ENCODE measurements around the gene NATD1.

NATD1 gene

DNA sequence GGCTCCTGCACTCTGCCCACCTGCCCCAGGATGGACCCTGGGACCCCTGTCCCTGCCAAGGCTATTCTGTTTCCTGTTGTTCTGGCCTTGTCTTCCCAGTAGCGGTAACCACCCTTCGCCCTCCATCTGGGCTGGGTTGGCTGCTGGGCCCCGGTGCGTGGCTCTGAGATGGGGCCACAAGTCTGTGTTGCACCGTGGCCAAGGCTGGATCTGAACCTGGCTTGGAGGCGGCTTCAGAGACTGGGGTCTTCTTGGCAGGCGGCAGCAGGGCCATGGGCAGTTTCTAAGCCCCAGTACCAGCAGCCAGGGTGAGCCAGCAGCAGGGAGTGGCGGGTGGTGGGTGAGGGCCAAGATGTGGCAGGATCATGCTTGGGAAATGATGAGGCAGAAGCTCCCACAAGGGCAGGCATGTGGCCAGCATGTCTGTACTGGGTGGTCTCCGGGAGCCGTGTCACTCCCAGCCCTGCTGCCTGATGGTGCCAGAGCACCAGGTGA is 43.9 kb upstream of the NATD1 start:
- H3K27ac ChIP-seq (ENCODE audit: low read length): no peak overlapping the region
- H3K9ac ChIP-seq (ENCODE audit: low read length): no peak overlapping the region
- no peaks in the 10 kb centered on the region for H4K20me1 ChIP-seq (ENCODE audit: insufficient read depth, low read length)
- H3K36me3 ChIP-seq (replicated peaks; ENCODE audit: low read depth, low read length): no peaks in the 10 kb centered on the region
- H3K9me3 ChIP-seq (ENCODE audit: insufficient read depth, low read length): no peaks in the 10 kb centered on the region
- H3K27me3 ChIP-seq (ENCODE audit: low read depth, low read length): no peaks in the 10 kb centered on the region
- no peak overlapping the region for H3K4me2 ChIP-seq (ENCODE audit: low read length)
- no peaks in the 10 kb centered on the region for H3K4me1 ChIP-seq (ENCODE audit: low read length)
- TF ChIP-seq EZH2phosphoT487 (IDR thresholded peaks at IDR 0.05; ENCODE audit: low read depth): no peak
- TF ChIP-seq, protein P1, sequence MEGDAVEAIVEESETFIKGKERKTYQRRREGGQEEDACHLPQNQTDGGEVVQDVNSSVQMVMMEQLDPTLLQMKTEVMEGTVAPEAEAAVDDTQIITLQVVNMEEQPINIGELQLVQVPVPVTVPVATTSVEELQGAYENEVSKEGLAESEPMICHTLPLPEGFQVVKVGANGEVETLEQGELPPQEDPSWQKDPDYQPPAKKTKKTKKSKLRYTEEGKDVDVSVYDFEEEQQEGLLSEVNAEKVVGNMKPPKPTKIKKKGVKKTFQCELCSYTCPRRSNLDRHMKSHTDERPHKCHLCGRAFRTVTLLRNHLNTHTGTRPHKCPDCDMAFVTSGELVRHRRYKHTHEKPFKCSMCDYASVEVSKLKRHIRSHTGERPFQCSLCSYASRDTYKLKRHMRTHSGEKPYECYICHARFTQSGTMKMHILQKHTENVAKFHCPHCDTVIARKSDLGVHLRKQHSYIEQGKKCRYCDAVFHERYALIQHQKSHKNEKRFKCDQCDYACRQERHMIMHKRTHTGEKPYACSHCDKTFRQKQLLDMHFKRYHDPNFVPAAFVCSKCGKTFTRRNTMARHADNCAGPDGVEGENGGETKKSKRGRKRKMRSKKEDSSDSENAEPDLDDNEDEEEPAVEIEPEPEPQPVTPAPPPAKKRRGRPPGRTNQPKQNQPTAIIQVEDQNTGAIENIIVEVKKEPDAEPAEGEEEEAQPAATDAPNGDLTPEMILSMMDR (IDR thresholded peaks at IDR 0.05; ENCODE audit: low read depth, low read length): no peak
- no peak overlapping the region for H3K4me3 ChIP-seq (ENCODE audit: low read length)
- no peaks in the 10 kb centered on the region for H3K79me2 ChIP-seq (ENCODE audit: low read length)
- no peak overlapping the region for H2AFZ ChIP-seq (ENCODE audit: low read depth, low read length)

DNA sequence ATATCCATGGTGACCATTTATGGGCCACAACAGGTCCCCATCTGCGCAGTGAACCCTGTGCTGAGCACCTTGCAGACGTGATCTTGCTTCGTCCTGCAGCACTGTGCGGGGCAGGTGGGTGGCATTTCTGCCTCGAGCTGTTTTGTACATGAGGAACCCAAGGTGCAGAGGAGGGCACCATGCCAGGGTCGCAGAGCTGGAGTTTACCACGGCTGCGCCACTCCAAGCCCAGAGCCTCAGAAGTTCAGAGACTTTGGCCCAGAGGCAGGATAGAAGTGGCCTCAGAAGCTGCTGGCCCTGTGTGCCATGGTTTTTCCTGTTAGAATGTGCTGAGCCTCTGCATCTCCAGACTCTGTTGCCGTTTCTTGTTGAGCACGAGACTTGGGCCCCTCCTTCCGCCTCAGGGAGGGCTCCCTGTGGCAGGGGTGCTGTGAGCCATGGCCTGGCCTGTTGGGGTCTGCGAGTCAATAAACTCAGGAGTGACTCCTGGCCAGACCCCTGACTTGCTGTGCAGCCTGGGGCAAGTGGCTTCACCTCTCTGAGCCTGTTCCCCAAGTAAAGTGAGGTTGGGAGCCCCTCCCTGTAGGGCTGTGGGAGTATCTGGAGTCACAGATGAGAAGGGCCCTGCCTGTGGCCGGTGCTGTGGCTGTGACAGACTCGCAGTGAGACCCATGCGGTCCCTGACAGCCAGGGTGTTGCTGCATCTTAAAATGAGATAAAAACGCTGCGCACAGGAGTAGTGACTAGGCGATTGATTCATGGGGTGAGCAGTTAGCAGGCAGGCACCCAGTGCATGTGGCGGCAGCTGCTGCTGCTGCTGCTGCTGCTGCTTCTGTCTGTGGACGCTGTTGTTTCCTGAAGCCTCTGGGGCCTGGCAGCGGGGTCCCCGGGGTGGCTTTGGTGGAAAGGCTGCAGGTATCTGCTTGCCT is 43.2 kb upstream of the NATD1 start:
- Histone ChIP-seq H3K27ac (ENCODE audit: low read length) (no peak overlapping the region), H3K4me3 (ENCODE audit: low read length) (no peak overlapping the region), H3K36me3 (replicated peaks; ENCODE audit: low read depth, low read length) (no peaks in the 10 kb centered on the region), H3K79me2 (ENCODE audit: low read length) (no peaks in the 10 kb centered on the region), H3K9me3 (ENCODE audit: insufficient read depth, low read length) (no peaks in the 10 kb centered on the region), H4K20me1 (ENCODE audit: insufficient read depth, low read length) (no peaks in the 10 kb centered on the region), H2AFZ (ENCODE audit: low read depth, low read length) (no peak overlapping the region), H3K27me3 (ENCODE audit: low read depth, low read length) (no peaks in the 10 kb centered on the region), H3K4me1 (ENCODE audit: low read length) (no peaks in the 10 kb centered on the region), H3K4me2 (ENCODE audit: low read length) (no peak overlapping the region), H3K9ac (ENCODE audit: low read length) (no peak overlapping the region)
- no peak for TF ChIP-seq EZH2phosphoT487 (IDR thresholded peaks at IDR 0.05; ENCODE audit: low read depth)
- TF ChIP-seq, protein P1 (IDR thresholded peaks at IDR 0.05; ENCODE audit: low read depth, low read length): no peak

DNA sequence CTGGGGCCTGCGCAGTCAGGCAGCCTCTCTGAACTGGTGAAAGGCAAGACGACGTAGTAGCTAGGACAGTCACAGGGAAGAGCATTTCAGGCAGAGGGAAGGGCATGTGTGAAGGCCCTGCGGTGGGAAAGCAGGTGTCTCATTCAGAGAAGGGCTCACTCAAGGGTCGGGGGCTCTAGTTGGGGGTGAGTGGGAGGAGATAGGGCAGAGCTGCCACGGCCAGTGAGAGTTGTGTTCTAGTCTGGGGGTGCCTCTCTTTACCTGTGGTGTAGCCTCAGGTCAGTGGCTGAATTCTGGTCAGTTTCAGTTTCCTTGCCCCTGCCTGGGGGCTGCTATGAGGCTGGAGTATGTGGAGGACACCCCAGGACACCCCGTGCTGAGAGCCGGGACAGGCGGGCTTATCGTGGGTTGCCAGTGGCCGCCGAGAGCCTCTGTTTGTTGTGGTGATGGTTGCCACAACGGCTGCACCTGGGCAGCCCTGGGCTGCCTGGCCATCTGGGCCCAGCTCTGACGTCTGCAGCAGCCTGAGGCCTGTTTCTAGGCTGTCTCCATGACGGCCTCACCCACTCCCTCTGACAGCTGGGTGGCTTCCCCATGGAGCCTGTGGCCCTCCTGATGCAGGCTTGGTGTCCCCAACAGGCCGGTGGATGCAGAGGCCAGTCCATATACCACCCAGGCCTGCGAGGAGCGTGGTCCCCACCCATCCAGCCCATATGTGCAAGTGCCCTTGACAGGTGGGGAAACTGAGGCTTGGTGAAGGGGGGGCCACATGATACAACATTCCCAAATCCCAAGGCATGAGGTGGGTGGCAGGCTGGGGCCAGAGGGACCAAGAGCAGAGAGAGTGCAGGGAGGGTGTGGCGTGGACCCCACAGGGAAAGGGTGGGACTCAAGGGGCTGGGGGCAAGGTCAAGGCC is 42.1 kb upstream of the NATD1 start:
- Histone ChIP-seq H3K79me2 (ENCODE audit: low read length) (no peaks in the 10 kb centered on the region), H3K4me3 (ENCODE audit: low read length) (no peak overlapping the region), H3K9me3 (ENCODE audit: insufficient read depth, low read length) (no peaks in the 10 kb centered on the region), H3K4me2 (ENCODE audit: low read length) (no peak overlapping the region), H3K4me1 (ENCODE audit: low read length) (no peaks in the 10 kb centered on the region), H3K9ac (ENCODE audit: low read length) (no peak overlapping the region), H3K36me3 (replicated peaks; ENCODE audit: low read depth, low read length) (no peaks in the 10 kb centered on the region), H4K20me1 (ENCODE audit: insufficient read depth, low read length) (no peaks in the 10 kb centered on the region), H3K27ac (ENCODE audit: low read length) (no peak overlapping the region), H2AFZ (ENCODE audit: low read depth, low read length) (no peak overlapping the region), H3K27me3 (ENCODE audit: low read depth, low read length) (no peaks in the 10 kb centered on the region)
- no peak for TF ChIP-seq EZH2phosphoT487 (IDR thresholded peaks at IDR 0.05; ENCODE audit: low read depth)
- TF ChIP-seq, protein P1 (IDR thresholded peaks at IDR 0.05; ENCODE audit: low read depth, low read length): no peak
